ENCODE measurements around the gene HELZ2. TPM values are rescaled to one million over a fixed set of nuclear protein-coding genes. Genes with fewer than 3 reads are reported as not detected.

The HELZ2 gene
- total RNA-seq, 1 donor from 2014 or later, result 11.5 TPM

DNA sequence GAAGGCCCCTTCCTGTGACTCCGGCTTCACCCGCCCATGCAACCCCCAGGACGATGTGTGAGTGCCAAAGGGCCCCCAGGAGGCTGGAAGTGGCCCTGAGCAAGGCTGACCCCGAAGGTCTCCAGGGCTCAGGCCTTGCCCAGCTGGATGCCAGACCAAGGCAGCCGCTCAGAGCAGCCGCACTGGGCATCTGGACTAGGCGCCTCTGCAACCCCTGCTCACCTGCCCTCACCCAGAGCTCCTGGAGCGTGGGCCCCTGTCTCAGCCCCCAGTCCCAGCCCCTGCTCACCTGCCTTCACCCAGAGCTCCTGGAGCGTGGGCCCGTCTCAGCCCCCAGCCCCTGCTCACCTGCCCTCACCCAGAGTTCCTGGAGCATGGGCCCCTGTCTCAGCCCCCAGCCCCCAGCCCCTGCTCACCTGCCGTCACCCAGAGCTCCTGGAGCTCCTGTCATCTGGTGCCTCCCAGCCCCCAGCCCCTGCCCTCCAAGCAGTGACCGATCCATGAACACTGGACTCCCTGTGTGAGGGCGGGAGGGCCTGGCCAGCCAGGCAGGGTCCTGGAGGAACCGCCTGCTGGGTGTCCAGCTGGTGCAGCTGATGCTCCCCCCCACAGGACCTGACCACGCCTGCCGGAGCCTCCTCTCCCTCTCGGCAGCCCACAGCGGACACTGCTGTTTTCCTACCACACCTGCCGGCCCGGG, 27.6 kb downstream of the HELZ2 start:
- H3K27me3 Mint-ChIP-seq (ENCODE audit: low read depth), result peaks cover 19% of the 10 kb centered on the region
- H3K27ac Mint-ChIP-seq, result no peak overlapping the region
- no peaks in the 10 kb centered on the region for H3K36me3 Mint-ChIP-seq (ENCODE audit: low read depth)
- intact Hi-C loops (cut with micrococcal nuclease), result no loop called here
- H3K9me3 Mint-ChIP-seq, result no peaks in the 10 kb centered on the region
- H3K4me1 Mint-ChIP-seq (ENCODE audit: low read depth), result no peaks in the 10 kb centered on the region
- H3K4me3 Mint-ChIP-seq (ENCODE audit: low read depth), result no peak overlapping the region
- DNase-seq (ENCODE audit: low spot score), result no peak

DNA sequence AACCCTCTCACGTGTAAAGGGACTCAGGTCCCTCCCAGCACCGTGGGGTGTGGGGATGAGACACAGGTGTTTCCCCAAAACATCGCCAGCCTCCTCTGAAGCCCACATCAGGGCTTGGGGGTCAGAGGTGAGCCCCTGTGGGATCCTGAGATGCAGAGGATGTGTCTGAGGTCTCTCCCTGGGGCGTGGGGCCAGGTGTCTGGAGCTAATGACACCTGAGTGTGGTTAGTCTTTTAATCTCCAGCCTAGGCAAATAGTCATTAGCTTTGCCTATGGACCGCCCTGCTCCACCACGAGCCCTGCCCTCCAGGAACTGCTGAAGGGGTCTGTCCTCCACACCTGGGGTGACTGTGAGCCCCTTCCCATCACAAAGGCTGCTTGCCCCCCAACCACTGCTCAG, 28.2 kb downstream of the HELZ2 start:
- intact Hi-C loops (cut with micrococcal nuclease), result no loop called here
- Mint-ChIP-seq H3K4me3 (ENCODE audit: low read depth) (no peak overlapping the region), H3K9me3 (no peaks in the 10 kb centered on the region)

DNA sequence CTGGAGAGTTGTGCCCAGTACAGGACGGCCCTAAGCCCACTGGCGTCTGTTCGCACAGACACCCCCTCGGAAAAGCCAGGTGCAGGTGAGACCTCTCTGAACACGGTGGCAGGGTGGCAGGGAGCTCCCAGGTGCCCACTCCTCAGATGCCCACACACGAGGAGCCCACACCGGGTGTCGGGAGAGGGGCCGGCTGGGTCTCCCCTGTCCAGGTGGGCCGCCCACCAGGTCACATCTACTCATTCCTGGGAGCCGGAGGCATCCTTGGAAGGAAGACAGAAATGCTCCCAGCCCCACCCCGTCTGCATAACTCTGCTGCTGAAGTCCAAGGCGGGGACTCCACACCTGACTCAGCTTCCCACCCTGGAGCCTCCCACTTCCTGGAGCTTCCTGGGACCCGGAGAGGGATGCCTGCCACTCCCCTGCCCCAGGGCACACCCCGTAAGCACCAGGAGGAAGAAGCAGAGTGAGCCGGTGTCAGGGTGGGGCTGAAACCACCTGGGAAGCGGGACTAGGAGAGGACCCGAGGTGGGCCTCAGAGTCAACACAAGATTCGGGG, 29.0 kb downstream of the HELZ2 start:
- intact Hi-C loops (cut with micrococcal nuclease), result no loop called here

More for the DNA sequence above, 28.2 kb downstream of the HELZ2 start:
- H3K27me3 Mint-ChIP-seq (ENCODE audit: low read depth), result peaks cover 16% of the 10 kb centered on the region
- H3K4me1 Mint-ChIP-seq (ENCODE audit: low read depth), result no peaks in the 10 kb centered on the region
- no peak for DNase-seq (ENCODE audit: low spot score)
- H3K27ac Mint-ChIP-seq, result no peak overlapping the region
- no peaks in the 10 kb centered on the region for H3K36me3 Mint-ChIP-seq (ENCODE audit: low read depth)

DNA sequence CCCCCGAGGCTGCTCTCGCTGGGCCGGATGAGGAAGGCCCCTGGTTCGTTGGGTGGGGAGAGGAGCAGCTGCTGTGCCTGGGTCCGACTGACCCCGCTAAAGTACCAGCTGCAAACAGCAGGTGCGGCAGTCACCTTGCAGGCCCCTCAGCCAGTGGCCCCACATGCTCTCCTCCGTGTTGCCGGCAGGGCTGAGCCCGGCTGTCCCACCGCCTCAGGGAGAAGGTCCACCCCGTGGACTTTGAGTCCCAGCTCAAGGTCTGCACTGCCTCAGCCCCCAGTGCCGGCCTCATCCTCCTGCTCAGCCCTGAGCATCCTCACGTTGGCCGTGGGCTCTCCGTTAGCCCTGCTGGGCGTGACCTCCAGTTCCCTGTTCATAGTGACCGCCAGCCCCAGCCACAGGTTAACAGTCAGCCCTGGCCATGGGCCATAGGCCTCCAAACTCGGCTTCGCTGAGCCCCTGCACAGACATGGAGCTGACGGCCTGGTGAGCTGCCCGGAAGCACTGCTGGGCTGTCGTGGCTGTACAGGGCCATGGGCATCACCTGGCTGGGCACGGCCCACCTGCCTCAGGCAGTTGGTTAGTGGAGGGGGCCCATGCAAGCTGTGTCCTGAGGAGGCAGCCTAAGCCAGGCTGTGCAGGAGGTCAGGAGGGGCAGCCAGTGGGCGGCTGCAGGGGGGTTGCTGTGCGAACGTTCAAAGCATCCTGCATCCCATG, 29.6 kb downstream of the HELZ2 start:
- Mint-ChIP-seq H3K36me3 (ENCODE audit: low read depth) (no peaks in the 10 kb centered on the region), H3K27ac (no peak overlapping the region), H3K27me3 (ENCODE audit: low read depth) (peaks cover 10% of the 10 kb centered on the region), H3K4me3 (ENCODE audit: low read depth) (no peak overlapping the region), H3K4me1 (ENCODE audit: low read depth) (no peaks in the 10 kb centered on the region), H3K9me3 (no peaks in the 10 kb centered on the region)
- DNase-seq (ENCODE audit: low spot score), result no peak
- intact Hi-C loops (cut with micrococcal nuclease), result no loop called here

More for the DNA sequence above, 29.0 kb downstream of the HELZ2 start:
- peaks cover 13% of the 10 kb centered on the region for H3K27me3 Mint-ChIP-seq (ENCODE audit: low read depth)
- no peaks in the 10 kb centered on the region for H3K36me3 Mint-ChIP-seq (ENCODE audit: low read depth)
- H3K27ac Mint-ChIP-seq, result no peak overlapping the region
- no peak for DNase-seq (ENCODE audit: low spot score)
- no peak overlapping the region for H3K4me3 Mint-ChIP-seq (ENCODE audit: low read depth)
- no peaks in the 10 kb centered on the region for H3K4me1 Mint-ChIP-seq (ENCODE audit: low read depth)
- no peaks in the 10 kb centered on the region for H3K9me3 Mint-ChIP-seq

DNA sequence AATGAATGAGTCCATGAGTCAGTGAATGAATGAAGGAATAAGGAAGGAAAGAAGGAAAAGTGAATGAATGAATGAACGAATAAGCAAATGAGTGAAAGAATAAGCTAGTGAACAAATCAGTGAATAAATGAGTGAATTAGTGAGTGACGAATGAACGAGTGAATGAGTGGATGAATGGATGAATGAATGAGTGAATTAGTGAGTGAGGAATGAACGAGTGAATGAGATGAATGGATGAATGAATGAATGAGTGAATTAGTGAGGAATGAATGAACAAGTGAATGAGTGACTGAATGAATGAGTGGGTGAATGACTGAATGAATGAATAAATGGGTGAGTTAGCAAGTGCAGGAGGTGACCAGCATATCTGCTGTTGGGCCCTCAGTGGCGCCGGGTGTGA, 30.3 kb downstream of the HELZ2 start:
- no peak overlapping the region for H3K27ac Mint-ChIP-seq
- no peaks in the 10 kb centered on the region for H3K9me3 Mint-ChIP-seq
- no peak overlapping the region for H3K4me3 Mint-ChIP-seq (ENCODE audit: low read depth)
- intact Hi-C loops (cut with micrococcal nuclease), result no loop called here
- peaks cover 6% of the 10 kb centered on the region for H3K27me3 Mint-ChIP-seq (ENCODE audit: low read depth)
- H3K36me3 Mint-ChIP-seq (ENCODE audit: low read depth), result no peaks in the 10 kb centered on the region
- no peak for DNase-seq (ENCODE audit: low spot score)
- no peaks in the 10 kb centered on the region for H3K4me1 Mint-ChIP-seq (ENCODE audit: low read depth)

DNA sequence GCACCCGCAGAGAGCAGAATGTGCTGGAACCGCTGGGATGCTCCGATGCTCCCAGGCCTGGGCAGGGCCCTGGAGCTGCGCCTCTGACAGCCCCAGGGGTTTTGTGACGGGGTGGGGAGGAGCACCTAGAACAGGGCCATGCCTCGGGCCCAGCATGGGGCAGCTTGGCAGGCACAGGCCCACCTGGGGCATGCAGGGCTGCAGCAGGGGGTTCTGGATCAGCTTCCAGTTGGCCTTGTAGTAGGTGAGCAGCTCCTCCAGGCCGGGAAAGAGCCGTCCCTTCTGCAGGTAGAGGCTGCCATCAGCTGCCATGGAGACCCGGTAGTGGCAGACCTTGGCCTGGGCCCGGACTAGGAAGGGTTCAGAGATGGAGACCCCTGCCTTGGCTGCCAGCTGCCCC, 30.9 kb downstream of the HELZ2 start:
- H3K36me3 Mint-ChIP-seq (ENCODE audit: low read depth), result no peaks in the 10 kb centered on the region
- DNase-seq (ENCODE audit: low spot score), result no peak
- H3K4me3 Mint-ChIP-seq (ENCODE audit: low read depth), result no peak overlapping the region
- H3K27me3 Mint-ChIP-seq (ENCODE audit: low read depth), result peaks cover 4% of the 10 kb centered on the region
- H3K4me1 Mint-ChIP-seq (ENCODE audit: low read depth), result no peaks in the 10 kb centered on the region
- intact Hi-C loops (cut with micrococcal nuclease), result no loop called here
- no peak overlapping the region for H3K27ac Mint-ChIP-seq
- H3K9me3 Mint-ChIP-seq, result no peaks in the 10 kb centered on the region

DNA sequence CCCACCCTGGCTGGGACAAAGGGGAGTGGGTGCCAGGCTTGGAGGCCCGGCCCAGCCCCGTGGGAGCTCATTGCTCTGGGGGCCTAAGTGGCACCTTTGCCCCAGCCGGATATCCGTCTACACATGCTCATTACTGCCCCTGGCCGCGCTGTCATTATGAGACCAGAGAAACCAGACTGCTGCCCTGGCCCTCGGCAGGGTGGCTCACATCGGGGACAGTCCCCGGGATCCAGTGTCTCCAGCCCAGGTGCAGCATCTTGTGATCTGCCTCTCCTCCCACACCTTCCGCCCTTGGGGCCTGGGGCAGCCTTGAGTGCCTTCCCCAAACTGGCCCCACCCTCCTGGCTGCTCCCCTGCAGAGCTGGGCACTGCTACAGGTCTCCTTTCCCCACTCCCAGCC, 31.3 kb downstream of the HELZ2 start:
- Mint-ChIP-seq H3K4me3 (ENCODE audit: low read depth) (no peak overlapping the region), H3K27me3 (ENCODE audit: low read depth) (peaks cover 4% of the 10 kb centered on the region), H3K9me3 (no peaks in the 10 kb centered on the region), H3K4me1 (ENCODE audit: low read depth) (peaks cover 2% of the 10 kb centered on the region), H3K36me3 (ENCODE audit: low read depth) (no peaks in the 10 kb centered on the region), H3K27ac (no peak overlapping the region)
- no peak for DNase-seq (ENCODE audit: low spot score)
- intact Hi-C loops (cut with micrococcal nuclease), result no loop called here

DNA sequence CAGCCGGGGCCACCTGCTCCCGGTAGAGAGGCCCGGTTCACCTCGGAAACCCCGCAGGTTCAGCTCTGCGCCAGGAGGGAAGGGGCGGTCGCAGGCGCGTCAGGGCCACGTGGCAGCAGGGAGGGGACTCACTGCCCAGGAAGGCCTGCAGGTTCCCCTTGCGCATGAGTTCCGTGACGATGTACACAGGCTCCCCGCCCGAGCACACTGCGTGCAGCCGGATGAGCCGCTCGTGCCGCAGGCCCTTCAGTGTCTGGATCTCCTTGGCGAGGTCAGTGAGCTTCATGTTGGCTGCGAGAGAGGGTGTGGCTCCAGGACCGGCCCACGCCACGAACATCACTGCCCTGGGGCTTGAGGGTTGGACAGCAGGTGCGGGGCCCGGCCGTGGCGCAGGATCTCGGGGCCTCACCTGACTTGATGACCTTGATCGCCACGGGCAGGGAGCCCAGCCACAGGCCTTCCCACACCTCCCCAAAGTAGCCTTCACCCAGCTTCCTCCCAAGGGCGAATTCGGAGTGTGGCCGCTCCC, 31.9 kb downstream of the HELZ2 start:
- Mint-ChIP-seq H3K4me3 (ENCODE audit: low read depth) (no peak overlapping the region), H3K27ac (no peak overlapping the region), H3K9me3 (no peaks in the 10 kb centered on the region), H3K36me3 (ENCODE audit: low read depth) (no peaks in the 10 kb centered on the region), H3K27me3 (ENCODE audit: low read depth) (peaks cover 4% of the 10 kb centered on the region), H3K4me1 (ENCODE audit: low read depth) (peaks cover 2% of the 10 kb centered on the region)
- DNase-seq (ENCODE audit: low spot score), result no peak
- intact Hi-C loops (cut with micrococcal nuclease), result no loop called here

DNA sequence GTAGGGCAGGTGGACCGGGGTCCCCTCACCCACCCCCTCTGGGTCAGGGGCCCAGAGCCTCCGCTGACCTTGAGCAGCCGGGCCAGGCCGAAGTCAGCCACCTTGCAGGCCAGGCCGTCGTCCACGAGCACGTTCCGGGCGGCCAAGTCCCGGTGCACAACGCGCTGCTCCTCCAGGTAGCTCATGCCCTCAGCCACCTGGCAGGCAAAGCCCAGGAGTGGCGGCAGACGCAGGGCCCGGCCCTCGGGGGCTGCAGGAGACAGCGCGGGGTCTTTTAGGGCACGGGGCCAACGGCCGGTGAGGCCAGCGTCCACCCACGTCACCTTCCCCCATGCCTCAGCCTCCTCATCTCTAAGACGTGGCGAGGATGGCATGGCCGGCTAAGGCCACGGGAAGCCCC, 32.7 kb downstream of the HELZ2 start:
- Mint-ChIP-seq H3K4me3 (ENCODE audit: low read depth) (no peak overlapping the region), H3K9me3 (no peaks in the 10 kb centered on the region), H3K36me3 (ENCODE audit: low read depth) (no peaks in the 10 kb centered on the region), H3K27ac (no peak overlapping the region), H3K4me1 (ENCODE audit: low read depth) (peaks cover 5% of the 10 kb centered on the region), H3K27me3 (ENCODE audit: low read depth) (peaks cover 4% of the 10 kb centered on the region)
- intact Hi-C loops (cut with micrococcal nuclease), result no loop called here
- DNase-seq (ENCODE audit: low spot score), result no peak

DNA sequence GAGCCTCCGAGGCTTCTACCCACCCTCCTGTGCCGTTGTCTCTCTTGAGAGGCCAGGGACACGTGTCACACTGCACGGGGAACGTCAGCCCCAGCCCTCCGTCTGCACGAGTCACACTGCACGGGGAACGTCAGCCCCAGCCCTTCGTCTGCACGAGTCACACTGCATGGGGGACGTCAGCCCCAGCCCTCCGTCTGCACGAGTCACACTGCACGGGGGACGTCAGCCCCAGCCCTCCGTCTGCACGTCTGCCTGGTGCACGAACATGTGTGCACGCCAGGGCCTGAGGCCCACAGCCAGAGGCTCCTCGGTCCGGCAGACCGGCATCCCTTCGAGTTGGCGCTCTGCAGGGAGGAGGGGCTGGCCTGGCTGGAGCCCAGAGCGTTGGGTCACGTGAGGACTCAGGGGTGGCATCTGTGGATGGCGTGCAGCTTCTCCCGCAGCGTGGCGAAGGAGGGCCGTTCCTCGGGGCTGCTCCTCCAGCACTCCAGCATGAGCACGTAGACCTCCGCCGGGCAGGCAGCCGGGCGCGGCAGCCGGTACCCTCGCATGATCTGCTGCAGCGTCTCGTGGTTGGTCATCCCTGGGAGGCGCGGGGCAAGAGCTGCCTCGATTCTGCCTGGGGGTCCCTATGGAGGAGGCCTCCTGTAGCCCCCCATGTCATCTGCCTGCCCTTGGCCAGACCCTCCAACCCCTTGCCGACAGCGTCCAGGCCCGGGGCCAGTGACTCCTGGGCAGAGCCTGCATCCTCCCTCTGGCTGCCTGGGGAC, 33.4 kb downstream of the HELZ2 start:
- H3K27ac Mint-ChIP-seq, result no peak overlapping the region
- intact Hi-C loops (cut with micrococcal nuclease), result no loop called here

DNA sequence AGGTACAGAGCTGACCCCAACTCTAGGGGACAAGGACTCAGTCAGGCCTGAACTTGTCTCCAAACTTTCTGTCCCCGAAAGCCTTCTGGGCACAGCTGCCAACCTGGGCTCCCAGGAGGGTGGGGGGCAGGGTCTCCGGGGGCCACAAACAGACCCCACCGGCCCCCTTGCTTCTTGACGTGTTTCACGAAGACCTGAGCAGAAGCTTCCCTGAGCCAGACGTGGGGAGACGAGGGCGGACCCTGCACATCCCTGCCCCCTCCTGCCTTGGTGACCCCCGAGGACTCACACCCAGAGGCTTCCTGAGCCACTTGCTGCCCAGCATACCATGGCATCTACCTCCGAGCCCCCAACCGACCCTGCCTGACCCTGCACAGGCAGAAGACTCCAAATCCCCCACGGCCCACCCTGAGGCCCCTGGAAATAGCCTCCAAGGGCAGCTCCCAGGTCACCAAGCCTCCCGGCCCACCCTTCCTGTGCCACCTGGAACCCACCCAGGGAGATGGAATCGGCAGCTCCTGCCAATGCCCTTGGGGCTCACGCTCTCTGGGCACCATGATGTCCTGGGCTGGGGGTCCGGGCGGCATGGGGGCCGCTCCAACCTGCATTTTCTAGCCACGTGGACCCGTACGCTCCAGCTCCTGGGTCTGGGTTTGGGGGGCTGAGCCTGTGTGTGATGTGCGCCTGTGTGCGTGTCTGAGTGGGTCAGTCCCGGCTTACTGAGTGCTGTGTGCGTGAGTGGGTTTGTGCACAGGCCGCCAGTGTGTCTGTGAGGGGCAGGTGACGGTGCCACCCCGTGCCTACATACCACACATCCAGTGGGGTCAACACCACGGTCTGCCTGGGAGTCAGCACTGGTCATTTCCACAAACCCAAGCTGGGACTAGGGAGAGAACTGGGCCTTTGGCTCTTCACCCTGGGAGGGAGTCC, 34.3 kb downstream of the HELZ2 start:
- Mint-ChIP-seq H3K9me3 (no peaks in the 10 kb centered on the region), H3K36me3 (ENCODE audit: low read depth) (no peaks in the 10 kb centered on the region), H3K27ac (no peak overlapping the region), H3K4me1 (ENCODE audit: low read depth) (peaks cover 5% of the 10 kb centered on the region), H3K4me3 (ENCODE audit: low read depth) (no peak overlapping the region), H3K27me3 (ENCODE audit: low read depth) (peaks cover 2% of the 10 kb centered on the region)
- intact Hi-C loops (cut with micrococcal nuclease), result loop anchor here (2.0 to 5.0 kb wide), 4 partner anchors 98 to 418 kb away; partner anchors contain the start of genes TPD52L2 and UCKL1
- no peak for DNase-seq (ENCODE audit: low spot score)

More for the DNA sequence above, 33.4 kb downstream of the HELZ2 start:
- DNase-seq (ENCODE audit: low spot score), result no peak
- Mint-ChIP-seq H3K4me3 (ENCODE audit: low read depth) (no peak overlapping the region), H3K9me3 (no peaks in the 10 kb centered on the region), H3K36me3 (ENCODE audit: low read depth) (no peaks in the 10 kb centered on the region), H3K4me1 (ENCODE audit: low read depth) (peaks cover 5% of the 10 kb centered on the region), H3K27me3 (ENCODE audit: low read depth) (peaks cover 4% of the 10 kb centered on the region)

DNA sequence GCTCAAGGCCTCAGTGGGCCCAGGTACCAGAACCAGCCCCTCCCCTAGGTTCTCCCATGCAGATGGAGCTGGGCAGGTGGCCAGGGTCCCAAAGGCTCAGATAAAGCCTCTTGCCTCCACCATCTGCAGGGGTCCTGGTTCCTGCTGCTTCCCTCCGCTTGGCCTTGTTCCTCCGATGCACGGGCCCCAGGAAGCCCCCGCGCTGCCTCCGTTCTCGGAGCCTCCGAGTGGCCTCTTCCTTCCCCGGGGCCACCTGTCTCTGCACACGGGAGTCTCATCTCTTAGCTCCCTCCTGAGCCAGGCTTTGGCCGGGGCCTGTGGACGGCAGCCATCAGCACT, 35.0 kb downstream of the HELZ2 start:
- H3K4me1 Mint-ChIP-seq (ENCODE audit: low read depth), result peaks cover 5% of the 10 kb centered on the region
- no peak for DNase-seq (ENCODE audit: low spot score)
- no peak overlapping the region for H3K4me3 Mint-ChIP-seq (ENCODE audit: low read depth)
- no peak overlapping the region for H3K27ac Mint-ChIP-seq
- intact Hi-C loops (cut with micrococcal nuclease), result loop anchor here (2.0 to 5.0 kb wide), 4 partner anchors 98 to 418 kb away; partner anchors contain the start of genes TPD52L2 and UCKL1
- no peaks in the 10 kb centered on the region for H3K9me3 Mint-ChIP-seq
- no peaks in the 10 kb centered on the region for H3K36me3 Mint-ChIP-seq (ENCODE audit: low read depth)
- peaks cover 2% of the 10 kb centered on the region for H3K27me3 Mint-ChIP-seq (ENCODE audit: low read depth)

Data from activated T-helper 2 cell treated with anti-CD3 and anti-CD28 coated beads, Interferon-gamma antibody, Interleukin-2, Interleukin-4, amounts not matched to agents 10 μg/mL and 5 μg/mL and 100 μg/mL, durations not matched to agents 14 hours and 24 hours and 36 hours (primary cell).